Activated T-helper 1 cell treated with anti-CD3 and anti-CD28 coated beads, Interleukin-12 subunit alpha, Interleukin-12 subunit beta, Interleukin-2, Interleukin-4 antibody, amounts not matched to agents 30 ng/mL and 10 ng/mL and 1 ng/mL, durations not matched to agents 14 hours and 24 hours and 36 hours (primary cell): ENCODE data around the gene CCBE1. TPM values are rescaled to one million over a fixed set of nuclear protein-coding genes. Genes with fewer than 3 reads are reported as not detected.
"Not testable (repeated sequence)": the region's sequence is repeated elsewhere in the genome, so short reads cannot be mapped to it uniquely, and the experiment has no call there.

Experiments used
- DNase-seq: peaks from one replicate; pipeline ENCODE4 v3.0.0; 2021; ENCODE audit warnings: low spot score
- H3K27ac Mint-ChIP-seq: one replicate; pipeline ENCODE4 v1.8.0; 2021; ENCODE audit warnings: mild to moderate bottlenecking, mixed read lengths
- H3K27me3 Mint-ChIP-seq: one replicate; pipeline ENCODE4 v1.8.0; 2022; ENCODE audit warnings: mild to moderate bottlenecking, moderate library complexity, mixed read lengths; ENCODE audit not compliant: insufficient read depth
- H3K36me3 Mint-ChIP-seq: one replicate; pipeline ENCODE4 v1.8.0; 2021; ENCODE audit warnings: low read depth, mixed read lengths
- H3K4me1 Mint-ChIP-seq: one replicate; pipeline ENCODE4 v1.8.0; 2021; ENCODE audit warnings: low read depth, mixed read lengths
- H3K4me3 Mint-ChIP-seq: one replicate; pipeline ENCODE4 v1.8.0; 2021; ENCODE audit warnings: mild to moderate bottlenecking, moderate library complexity, mixed read lengths
- H3K9me3 Mint-ChIP-seq: one replicate; pipeline ENCODE4 v1.8.0; 2021; ENCODE audit warnings: mixed read lengths
- intact Hi-C: fragments of 100-400 bp; cut with micrococcal nuclease; formaldehyde crosslinking; loops from one replicate; pipeline ENCODE4 v1.15.1; 2024
- total RNA-seq: library from RNA; stranded (reverse); gene quantifications from 2 replicates; pipeline ENCODE4 v1.2.3, GENCODE V29; 2022

CCBE1 gene
- total RNA-seq, 1 donor from 2014 or later, result not detected

DNA sequence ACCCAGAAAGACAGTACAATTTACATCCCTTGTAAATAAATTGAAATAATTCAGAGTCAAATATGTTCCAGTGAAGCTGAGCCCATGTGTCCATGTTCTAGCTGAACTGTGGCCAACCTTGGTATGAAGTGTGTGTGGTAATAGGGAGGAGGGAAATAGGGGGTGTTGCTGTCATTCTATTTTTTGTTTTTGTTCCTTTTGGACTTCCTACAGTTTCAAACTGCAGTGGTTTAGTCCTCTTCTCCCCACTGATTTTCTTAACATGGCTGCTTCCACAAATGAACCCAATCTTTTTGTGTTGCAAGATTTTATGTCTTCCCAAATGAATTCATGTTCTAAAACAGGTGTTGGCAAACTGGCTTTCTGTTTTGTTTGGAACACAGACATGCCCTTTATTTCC is 156.9 kb downstream of the CCBE1 start:
- no peak for DNase-seq
- Mint-ChIP-seq H3K36me3 (no peaks in the 10 kb centered on the region), H3K4me1 (no peaks in the 10 kb centered on the region), H3K4me3 (no peak overlapping the region), H3K27ac (no peak overlapping the region), H3K9me3 (no peaks in the 10 kb centered on the region), H3K27me3 (no peaks in the 10 kb centered on the region)
- intact Hi-C loops, result no loop called here

- H3K36me3 Mint-ChIP-seq, result no peaks in the 10 kb centered on the region
- no peak overlapping the region for H3K27ac Mint-ChIP-seq
- H3K9me3 Mint-ChIP-seq, result no peaks in the 10 kb centered on the region
- no peak for DNase-seq
- intact Hi-C loops, result no loop called here
- no peaks in the 10 kb centered on the region for H3K27me3 Mint-ChIP-seq
- H3K4me3 Mint-ChIP-seq, result no peak overlapping the region
- no peaks in the 10 kb centered on the region for H3K4me1 Mint-ChIP-seq
Observed at GRCh38 chr18:59539108-59539507, 158.1 kb downstream of the CCBE1 start.

DNA sequence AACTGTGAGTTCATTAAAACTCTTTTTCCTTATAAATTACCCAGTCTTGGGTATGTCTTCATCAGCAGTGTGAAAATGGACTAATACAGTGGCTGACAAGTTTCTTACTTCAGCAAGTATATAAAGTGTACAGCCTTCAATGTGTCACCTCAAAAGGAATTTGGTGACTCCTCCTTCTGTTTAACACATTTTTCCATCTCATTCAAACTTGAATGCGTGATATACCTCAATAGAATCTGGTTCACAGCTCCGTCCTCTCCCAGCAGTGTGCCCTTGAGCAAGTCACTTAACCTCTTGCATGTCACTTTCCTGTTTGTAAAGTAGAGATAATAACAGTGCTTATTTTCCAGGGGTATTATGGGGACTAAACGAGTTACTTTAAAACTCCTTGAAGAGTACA is 159.6 kb downstream of the CCBE1 start:
- H3K27me3 Mint-ChIP-seq, result peaks cover 3% of the 10 kb centered on the region
- no peaks in the 10 kb centered on the region for H3K4me1 Mint-ChIP-seq
- intact Hi-C loops, result no loop called here
- no peaks in the 10 kb centered on the region for H3K9me3 Mint-ChIP-seq
- H3K36me3 Mint-ChIP-seq, result no peaks in the 10 kb centered on the region
- no peak overlapping the region for H3K4me3 Mint-ChIP-seq
- no peak for DNase-seq
- no peak overlapping the region for H3K27ac Mint-ChIP-seq

- Mint-ChIP-seq H3K4me3 (no peak overlapping the region), H3K36me3 (no peaks in the 10 kb centered on the region), H3K9me3 (no peaks in the 10 kb centered on the region), H3K27me3 (peaks cover 6% of the 10 kb centered on the region), H3K4me1 (no peaks in the 10 kb centered on the region), H3K27ac (no peak overlapping the region)
- DNase-seq, result no peak
- intact Hi-C loops, result no loop called here
Observed at GRCh38 chr18:59536166-59536565, 161.1 kb downstream of the CCBE1 start.

GRCh38 chr18:59535055-59535454 is 162.2 kb downstream of the CCBE1 start:
- H3K4me1 Mint-ChIP-seq, result no peaks in the 10 kb centered on the region
- no peaks in the 10 kb centered on the region for H3K36me3 Mint-ChIP-seq
- H3K4me3 Mint-ChIP-seq, result no peak overlapping the region
- no peaks in the 10 kb centered on the region for H3K9me3 Mint-ChIP-seq
- H3K27ac Mint-ChIP-seq, result no peak overlapping the region
- peaks cover 6% of the 10 kb centered on the region for H3K27me3 Mint-ChIP-seq
- intact Hi-C loops, result no loop called here
- DNase-seq, result no peak

DNA sequence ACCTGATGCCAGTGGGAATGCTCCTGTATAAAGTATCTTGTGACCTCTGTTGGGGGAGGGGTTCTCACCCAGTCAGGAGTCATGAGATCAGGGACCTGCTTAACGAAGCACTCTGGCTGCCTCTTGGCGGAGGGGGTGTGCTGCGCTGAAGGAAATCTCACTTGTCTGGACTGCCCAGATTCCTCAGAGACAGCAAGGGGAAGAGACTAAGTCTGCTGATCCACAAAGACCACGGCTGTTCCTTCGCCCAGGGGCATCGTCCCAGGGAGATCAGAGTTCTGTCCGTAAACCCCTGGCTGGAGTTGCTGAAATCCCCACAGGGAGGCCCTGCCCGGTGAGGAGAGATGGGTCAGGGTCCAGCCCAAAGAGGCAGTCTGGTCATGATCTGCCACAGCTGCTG is 168.4 kb downstream of the CCBE1 start:
- intact Hi-C loops, result no loop called here

GRCh38 chr18:59520562-59521355 is 176.5 kb downstream of the CCBE1 start:
- intact Hi-C loops, result no loop called here
- Mint-ChIP-seq H3K27me3 (no peaks in the 10 kb centered on the region), H3K4me3 (no peak overlapping the region), H3K4me1 (no peaks in the 10 kb centered on the region), H3K27ac (no peak overlapping the region), H3K36me3 (no peaks in the 10 kb centered on the region), H3K9me3 (no peaks in the 10 kb centered on the region)
- no peak for DNase-seq

More for the DNA sequence above, 168.4 kb downstream of the CCBE1 start:
- DNase-seq, result no peak
- H3K4me1 Mint-ChIP-seq, result no peaks in the 10 kb centered on the region
- H3K27ac Mint-ChIP-seq, result no peak overlapping the region
- H3K9me3 Mint-ChIP-seq, result no peaks in the 10 kb centered on the region
- no peak overlapping the region for H3K4me3 Mint-ChIP-seq
- H3K27me3 Mint-ChIP-seq, result peaks cover 6% of the 10 kb centered on the region
- H3K36me3 Mint-ChIP-seq, result no peaks in the 10 kb centered on the region

DNA sequence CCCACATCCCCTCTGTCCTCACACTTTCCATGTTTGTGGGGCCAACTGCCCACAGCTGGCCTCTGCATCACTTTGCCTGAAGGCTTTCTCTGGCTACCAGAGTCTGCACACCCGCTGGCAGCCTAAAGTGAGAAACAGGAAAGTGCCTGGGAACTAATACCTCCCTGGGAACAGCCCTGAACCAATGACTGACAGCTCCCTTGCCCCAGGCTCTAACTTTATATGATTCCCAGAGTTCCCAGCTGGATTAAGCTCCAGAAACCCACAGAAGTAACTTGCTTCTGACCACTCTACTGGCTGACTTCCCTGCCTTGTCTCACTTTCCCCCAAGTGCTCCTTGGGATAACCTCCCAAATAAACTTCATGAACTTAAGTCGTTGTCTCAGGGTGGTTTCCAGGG is 178.5 kb downstream of the CCBE1 start:
- intact Hi-C loops, result no loop called here
- H3K9me3 Mint-ChIP-seq, result no peaks in the 10 kb centered on the region

DNA sequence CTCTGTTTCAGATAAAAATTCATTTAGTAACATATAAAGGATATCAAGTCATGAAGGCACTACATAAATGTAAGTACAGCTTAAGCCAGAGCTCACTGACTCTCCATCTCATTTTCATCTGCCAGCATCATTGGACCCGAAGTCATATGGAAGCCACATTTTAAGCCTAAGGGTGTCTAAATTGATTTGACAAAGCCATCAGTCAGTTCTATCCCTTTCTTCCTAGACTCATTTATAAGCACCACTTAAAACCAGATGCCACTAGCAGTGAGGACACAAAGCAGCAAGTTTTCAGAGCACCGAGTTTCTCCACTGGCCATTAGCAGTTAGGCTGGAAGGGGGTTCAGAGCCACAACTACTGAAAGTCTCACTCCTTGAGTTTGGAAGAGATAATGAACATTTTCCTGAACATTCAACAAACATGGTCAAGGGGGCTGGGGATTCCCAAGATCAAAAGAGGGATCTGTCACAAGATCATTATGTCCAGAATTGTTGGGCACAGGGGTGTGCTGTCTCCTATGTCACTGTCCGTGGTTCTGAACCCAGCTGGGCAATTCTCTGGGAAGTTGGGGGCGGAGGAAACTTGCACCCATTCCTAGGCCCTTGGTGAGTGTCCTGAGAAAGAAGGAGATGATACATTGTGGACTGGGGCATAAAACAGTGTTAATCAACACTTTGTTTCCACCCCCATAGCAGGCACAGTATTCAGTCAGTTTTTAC is 179.6 kb downstream of the CCBE1 start:
- DNase-seq, result no peak
- H3K4me1 Mint-ChIP-seq, result no peaks in the 10 kb centered on the region
- no peaks in the 10 kb centered on the region for H3K36me3 Mint-ChIP-seq
- intact Hi-C loops, result no loop called here
- peaks cover 2% of the 10 kb centered on the region for H3K27me3 Mint-ChIP-seq
- H3K9me3 Mint-ChIP-seq, result no peaks in the 10 kb centered on the region
- no peak overlapping the region for H3K4me3 Mint-ChIP-seq
- no peak overlapping the region for H3K27ac Mint-ChIP-seq

More for the DNA sequence above, 178.5 kb downstream of the CCBE1 start:
- H3K36me3 Mint-ChIP-seq, result no peaks in the 10 kb centered on the region
- H3K4me3 Mint-ChIP-seq, result no peak overlapping the region
- H3K27ac Mint-ChIP-seq, result no peak overlapping the region
- H3K27me3 Mint-ChIP-seq, result peaks cover 2% of the 10 kb centered on the region
- no peaks in the 10 kb centered on the region for H3K4me1 Mint-ChIP-seq
- no peak for DNase-seq

DNA sequence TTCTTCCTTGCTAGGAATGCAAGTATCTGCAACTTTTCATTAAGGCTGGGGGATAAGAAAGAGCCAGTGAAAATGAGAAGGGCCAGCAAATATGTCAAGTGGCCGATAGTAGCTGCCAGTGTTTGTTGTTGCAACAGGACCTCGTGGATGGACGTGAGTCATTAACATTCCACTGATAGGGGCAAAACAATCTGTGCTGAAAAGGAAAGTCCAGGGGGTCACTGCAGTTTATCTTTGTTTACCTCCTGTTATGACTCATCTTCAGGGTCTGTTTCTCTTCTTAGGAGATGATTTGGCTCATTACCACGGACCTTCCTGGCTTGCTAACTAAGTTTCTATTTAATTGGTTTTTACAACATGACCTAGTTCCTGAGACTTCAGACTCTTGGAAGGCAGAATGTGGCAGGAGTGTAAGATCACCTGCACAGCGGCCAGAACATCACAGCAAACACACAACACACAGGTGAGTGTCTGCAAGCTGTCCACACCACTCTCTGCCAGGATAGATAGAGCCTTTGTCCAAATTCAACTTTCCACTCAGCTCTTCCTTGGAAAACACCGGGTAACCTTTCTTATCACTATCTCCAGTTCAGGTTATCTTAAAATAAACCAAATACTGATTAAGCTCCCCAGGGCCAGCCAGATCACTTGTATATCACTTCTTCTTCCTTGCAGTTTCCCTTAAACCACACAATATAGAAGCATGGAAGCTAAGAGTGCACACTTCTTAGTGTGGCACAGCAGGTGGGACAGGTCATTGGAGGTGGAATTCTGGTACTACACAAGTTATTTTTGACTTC is 180.7 kb downstream of the CCBE1 start:
- no peak overlapping the region for H3K4me3 Mint-ChIP-seq
- no peaks in the 10 kb centered on the region for H3K36me3 Mint-ChIP-seq
- H3K27ac Mint-ChIP-seq, result no peak overlapping the region
- intact Hi-C loops, result no loop called here
- no peaks in the 10 kb centered on the region for H3K4me1 Mint-ChIP-seq
- H3K9me3 Mint-ChIP-seq, result no peaks in the 10 kb centered on the region
- H3K27me3 Mint-ChIP-seq, result peaks cover 2% of the 10 kb centered on the region
- DNase-seq, result no peak

- H3K27ac Mint-ChIP-seq, H3K36me3 Mint-ChIP-seq, H3K27me3 Mint-ChIP-seq, DNase-seq, H3K4me3 Mint-ChIP-seq, H3K9me3 Mint-ChIP-seq, intact Hi-C loops, H3K4me1 Mint-ChIP-seq: not testable (repeated sequence)
Observed at GRCh38 chr18:59515956-59516355, 181.3 kb downstream of the CCBE1 start.

DNA sequence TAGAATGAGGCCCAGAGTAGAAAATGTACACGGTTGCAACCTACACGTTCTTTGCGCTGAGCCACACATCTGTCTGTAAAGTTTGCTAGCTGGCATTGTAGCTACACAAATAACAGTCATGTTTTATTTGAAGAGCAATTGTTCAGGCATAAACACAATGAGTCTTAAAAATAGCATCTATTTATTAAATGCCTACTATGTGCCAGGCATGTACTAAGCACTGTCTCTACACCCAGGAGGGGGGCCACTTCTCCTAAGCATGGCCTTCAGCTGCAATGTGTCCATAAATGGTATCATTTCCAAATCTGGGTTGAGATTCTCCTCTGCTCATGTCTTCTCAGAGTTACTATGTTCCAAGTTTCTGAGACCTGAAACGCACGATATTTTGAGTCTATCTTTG is 182.1 kb downstream of the CCBE1 start:
- Mint-ChIP-seq H3K36me3 (no peaks in the 10 kb centered on the region), H3K27ac (no peak overlapping the region), H3K27me3 (peaks cover 2% of the 10 kb centered on the region), H3K9me3 (no peaks in the 10 kb centered on the region), H3K4me1 (no peaks in the 10 kb centered on the region), H3K4me3 (no peak overlapping the region)
- DNase-seq, result no peak
- intact Hi-C loops, result no loop called here

GRCh38 chr18:59514203-59514602 is 183.0 kb downstream of the CCBE1 start:
- Mint-ChIP-seq H3K9me3 (no peaks in the 10 kb centered on the region), H3K27ac (no peak overlapping the region), H3K36me3 (no peaks in the 10 kb centered on the region), H3K27me3 (peaks cover 2% of the 10 kb centered on the region), H3K4me1 (no peaks in the 10 kb centered on the region), H3K4me3 (no peak overlapping the region)
- DNase-seq, result no peak
- intact Hi-C loops, result no loop called here
